GM21423 (cell line): Measurements from ENCODE around the gene FRA10AC1.

Experiments
- ATAC-seq: cut with Tn5 transposase; IDR thresholded peaks from one replicate; pipeline ENCODE4 v1.9.1; 2021; ENCODE audit warnings: mild to moderate bottlenecking, moderate library complexity; ENCODE audit not compliant: unreplicated experiment

Gene FRA10AC1, protein sequence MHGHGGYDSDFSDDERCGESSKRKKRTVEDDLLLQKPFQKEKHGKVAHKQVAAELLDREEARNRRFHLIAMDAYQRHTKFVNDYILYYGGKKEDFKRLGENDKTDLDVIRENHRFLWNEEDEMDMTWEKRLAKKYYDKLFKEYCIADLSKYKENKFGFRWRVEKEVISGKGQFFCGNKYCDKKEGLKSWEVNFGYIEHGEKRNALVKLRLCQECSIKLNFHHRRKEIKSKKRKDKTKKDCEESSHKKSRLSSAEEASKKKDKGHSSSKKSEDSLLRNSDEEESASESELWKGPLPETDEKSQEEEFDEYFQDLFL

DNA sequence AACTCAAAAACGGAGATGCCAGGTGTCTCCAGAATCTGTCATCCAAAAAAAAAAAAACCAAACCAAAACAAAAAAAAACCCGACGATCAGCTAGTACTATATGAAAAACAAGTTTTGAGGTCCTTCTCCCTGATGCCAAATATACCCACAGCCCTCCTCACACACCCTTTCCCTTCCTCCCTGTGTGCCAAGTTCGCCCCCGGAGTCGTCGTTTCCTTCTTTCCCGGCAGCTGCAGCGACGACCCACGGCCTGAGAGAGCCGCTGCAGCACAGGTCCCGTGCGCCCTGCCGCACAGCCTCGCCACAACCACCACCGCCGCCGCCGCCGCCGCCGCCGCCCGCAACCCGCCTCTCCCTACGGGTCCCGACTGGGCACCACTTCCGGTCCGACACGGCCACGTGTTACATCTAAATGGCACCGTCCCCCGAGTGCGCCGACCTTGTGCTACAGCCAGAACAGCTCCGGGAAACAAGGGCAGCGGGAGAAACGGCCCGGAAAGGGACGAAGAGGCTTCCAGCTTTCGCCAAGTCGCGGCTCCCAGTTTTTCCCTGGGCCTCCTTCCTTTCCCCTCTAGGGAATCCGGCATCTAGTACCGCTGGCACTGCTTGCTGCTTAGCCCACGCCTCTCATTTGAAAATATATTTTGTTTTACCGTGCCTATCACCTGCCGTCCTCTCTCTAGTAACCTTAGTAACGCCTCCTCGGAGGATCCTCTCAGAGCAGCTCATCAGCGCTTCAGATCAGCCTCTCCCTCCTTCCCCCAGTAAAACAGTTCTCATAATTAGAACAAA is at the start of gene FRA10AC1:
FRA10AC1 (minus strand) TSS at position 383 of the 792 bp plus-strand sequence. CDS start 2,486 bp downstream, outside the sequence.
- peak; percentile 89 for ATAC-seq

DNA sequence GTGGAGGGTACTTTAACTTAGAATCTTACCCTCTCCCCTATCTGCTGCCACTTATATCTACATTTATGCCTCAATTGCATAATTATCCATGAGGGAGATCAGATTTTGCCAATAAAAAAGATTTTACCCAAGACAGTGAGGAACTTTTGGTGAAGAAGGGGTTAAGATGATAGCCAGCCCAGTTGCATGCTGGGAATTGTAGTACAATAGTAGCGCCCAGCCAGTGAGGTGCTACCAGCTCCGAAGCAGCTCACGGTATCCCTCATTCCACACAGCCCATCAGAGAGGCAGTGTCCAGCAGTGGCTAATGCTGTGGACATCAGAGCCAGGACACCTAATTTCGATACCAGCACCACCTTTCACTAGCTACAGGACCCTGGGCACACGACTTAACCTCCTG is 49.4 kb upstream of the FRA10AC1 start:
- no peak for ATAC-seq

DNA sequence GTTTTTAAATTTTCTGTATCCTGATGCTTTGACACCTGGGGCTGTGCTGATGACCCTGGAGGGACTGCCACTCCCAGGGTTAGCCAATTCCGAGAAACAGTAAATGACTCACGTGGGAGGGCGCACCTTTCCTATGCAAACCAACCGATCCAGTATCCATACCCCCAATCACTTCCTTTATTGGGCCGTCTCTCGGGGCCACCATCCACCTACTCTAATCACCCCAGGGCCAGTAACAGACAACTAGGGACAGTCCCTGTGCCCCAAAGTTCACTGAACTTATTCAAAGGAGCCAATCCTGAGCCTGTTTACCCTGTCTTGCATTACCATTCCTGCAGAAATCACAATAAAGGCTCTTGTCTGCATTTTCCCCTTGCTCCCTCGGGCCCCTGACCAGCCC is 48.7 kb upstream of the FRA10AC1 start:
- ATAC-seq, result no peak

DNA sequence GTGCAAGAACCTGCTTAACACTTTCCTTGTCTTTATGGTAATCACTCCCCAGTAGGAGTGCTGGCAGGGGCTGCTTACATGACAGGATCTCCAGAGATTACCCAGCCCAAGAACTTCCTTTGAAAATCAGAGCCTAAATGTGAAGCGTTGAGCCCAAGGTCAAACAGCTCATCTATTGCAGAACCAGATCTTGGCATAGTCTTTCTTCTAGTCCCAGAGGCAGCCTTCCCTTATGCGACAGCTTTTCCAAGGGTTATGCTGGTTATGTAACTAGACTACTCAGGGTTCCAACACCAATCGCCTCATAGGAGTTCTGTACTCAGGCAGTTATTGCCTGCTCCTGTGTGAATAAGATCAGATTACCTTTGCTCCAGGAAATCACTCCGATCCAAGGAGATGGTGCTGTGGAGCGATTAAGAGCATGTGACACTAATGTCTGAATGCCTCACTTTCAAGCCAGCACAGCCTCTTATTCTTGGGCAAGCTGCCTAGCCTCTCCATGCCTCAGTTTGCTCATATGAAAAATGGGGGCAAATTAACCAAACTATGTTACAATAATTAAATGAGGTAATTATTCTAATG is 46.9 kb upstream of the FRA10AC1 start:
- no peak for ATAC-seq

DNA sequence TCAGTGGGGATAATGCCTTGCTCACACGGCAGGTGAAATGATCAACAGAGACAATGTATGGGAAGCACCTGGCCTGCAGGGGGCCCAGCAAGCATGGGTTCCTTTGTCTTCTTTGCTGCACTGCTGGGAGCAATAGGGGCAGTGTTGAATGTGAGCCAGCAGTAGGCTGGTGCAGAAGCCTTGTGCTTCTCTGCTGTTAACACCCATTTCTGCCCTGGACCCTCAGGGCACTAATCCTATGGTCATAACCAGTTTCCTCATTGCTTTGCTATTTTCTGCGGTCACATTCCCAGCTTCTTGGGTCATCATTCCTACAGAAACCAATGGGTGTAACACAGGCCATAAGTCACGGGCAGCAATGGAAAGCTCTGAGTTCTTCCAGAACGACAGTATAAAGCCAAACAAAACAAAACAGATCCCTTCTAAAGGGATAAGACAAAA is 44.5 kb upstream of the FRA10AC1 start:
- ATAC-seq, result no peak

DNA sequence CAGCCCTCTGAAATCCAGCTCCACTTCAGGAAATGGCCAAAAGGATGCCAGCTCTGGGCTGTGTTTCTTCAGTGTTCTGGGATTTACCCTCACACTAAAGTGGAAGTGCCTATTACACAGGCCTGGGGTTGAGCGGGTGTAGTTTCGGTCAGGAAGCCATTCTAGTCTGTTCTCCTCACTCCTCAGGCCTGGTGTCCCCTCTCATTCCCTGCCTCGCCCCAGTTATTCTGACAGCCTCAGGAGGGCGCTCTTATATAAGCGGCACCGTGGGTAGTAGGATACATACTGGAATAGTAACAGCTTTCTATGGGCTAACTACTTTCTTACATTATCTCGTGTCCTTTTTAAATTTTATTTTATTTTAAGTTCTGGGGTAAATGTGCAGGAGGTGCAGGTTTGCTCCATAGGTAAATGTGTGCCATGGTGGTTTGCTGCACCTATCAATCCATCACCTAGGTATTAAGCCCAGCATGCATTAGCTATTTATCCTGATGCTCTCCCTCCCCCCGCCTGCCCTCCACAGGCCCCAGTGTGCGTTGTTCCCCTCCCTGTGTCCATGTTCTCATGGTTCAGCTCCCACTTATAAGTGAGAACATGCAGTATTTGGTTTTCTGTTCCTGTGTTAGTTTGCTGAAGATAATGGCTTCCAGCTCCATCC is 43.1 kb upstream of the FRA10AC1 start:
- ATAC-seq, result no peak

DNA sequence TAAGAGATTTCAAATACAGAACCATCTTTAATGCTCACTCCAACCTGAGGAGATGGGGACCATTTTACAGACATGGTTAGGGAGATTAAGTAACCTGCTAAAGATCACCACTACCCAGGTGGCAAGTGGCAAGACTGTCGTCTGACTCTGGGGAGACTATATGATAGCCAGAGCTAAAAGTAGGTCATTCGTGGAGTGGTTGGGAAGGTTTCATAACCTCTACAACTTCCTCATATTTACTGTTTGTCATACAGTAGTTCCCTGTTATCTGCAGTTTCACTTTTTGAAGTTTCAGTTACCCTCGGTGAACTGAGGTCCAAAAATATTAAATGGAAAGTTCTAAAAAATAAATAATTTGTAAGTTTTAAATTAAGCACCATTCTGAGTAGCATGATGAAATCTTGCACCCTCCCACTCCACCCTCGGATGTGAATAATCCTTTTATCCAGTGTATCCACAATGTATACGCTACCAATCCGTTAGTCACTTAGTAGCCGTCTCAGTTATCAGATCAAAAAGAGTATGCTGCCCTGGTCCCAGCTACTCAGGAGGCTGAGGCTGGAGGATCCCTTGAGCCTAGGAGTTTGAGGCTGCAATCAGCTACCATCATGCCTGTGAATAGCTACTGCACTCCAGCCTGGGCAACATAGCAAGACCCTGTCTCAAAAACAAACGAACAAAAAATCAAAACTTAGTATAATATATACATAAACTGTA is 40.4 kb upstream of the FRA10AC1 start:
- ATAC-seq, result peak; percentile 90

DNA sequence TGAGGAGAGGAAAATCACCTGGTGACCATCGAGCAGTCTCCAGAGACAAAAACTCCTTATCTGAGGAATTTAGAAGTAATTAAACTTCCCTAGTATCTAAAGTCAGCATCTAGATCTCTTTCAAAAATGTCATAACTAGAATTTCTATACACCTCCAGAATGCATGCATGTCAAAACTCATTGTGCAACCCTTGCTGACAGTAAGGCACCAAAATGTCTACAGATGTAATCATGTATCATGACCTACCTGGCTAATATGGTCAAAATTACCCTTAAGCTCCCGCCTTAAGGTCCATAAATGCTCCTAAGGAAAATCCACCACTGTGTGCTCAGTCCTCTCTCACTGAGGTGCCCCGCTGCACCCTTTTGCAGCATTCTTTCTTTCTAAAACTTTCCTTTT is 39.0 kb upstream of the FRA10AC1 start:
- no peak for ATAC-seq

DNA sequence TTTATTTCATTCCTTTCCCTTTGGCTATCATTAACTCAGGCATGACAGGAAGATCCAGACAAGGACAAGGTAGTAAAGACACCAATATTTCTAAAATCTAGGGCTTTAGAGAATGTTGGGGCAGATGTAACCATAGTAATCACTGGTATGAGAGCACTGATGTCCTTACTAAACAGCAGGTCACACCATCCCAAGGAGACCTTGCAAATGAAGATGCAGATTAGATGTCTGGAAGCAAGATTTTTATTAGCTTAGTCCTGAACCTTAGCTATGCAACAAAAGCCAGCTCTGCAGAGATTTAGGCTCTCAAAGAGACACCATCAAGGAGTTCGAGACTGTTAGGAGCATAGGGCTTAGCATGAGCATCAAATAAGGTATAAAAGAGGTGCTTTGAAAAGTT is 23.6 kb upstream of the FRA10AC1 start:
- ATAC-seq, result no peak

DNA sequence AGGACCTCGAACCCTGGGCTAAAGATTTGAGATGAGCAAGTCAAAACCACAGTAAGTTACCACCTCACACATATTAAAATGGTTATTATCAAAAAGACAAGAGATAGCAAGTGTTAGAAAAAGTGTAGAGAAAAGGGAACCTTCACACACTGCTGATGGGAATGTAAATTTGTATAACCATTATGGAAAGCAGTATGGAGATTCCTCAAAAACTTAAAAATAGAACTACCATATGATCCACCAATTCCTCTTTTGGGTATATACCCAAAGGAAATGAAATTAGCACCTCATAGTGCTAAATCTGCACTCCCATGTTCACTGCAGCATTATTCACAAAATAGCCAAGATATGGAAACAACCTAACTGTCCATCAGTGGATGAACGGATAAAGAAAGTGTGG is 20.8 kb upstream of the FRA10AC1 start:
- no peak for ATAC-seq

DNA sequence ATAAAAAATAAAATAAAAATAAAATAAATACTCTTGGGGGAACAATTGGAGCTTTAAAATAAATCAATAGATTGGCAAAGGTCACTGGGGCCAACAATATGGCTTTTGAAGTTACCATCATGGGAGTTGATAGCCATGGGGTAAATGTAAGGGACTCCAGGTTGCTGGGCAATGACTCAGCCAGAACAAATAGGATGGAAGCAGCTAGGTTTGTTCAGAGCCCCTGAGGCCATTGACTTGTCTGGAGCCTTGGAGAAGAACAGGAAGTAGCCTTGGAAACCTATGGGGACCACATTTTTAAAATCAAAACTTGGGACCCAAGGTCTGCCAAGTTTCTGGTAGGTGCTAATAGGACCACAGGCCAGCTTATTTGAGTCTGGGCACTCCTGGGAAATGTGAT is 20.2 kb upstream of the FRA10AC1 start:
- ATAC-seq, result no peak

DNA sequence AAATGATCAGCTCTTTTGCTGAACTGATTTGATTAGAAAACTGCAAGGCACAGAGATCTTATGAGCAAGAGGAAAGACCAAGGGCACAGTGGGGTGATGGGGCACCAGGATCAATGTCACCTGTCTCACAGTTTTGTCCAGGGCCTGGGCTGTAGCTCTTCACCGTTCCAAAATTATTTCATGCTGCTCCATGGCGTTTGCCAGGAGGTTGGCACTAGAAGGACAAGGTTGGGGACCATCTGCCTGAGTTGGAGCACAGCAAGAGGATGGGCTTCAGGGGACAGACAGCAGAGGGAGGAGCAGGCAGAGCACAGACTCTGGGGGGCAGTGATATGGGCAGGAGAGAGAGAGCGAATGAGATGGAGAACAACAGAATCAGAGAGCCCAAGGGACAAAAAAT is 17.5 kb upstream of the FRA10AC1 start:
- ATAC-seq, result no peak

DNA sequence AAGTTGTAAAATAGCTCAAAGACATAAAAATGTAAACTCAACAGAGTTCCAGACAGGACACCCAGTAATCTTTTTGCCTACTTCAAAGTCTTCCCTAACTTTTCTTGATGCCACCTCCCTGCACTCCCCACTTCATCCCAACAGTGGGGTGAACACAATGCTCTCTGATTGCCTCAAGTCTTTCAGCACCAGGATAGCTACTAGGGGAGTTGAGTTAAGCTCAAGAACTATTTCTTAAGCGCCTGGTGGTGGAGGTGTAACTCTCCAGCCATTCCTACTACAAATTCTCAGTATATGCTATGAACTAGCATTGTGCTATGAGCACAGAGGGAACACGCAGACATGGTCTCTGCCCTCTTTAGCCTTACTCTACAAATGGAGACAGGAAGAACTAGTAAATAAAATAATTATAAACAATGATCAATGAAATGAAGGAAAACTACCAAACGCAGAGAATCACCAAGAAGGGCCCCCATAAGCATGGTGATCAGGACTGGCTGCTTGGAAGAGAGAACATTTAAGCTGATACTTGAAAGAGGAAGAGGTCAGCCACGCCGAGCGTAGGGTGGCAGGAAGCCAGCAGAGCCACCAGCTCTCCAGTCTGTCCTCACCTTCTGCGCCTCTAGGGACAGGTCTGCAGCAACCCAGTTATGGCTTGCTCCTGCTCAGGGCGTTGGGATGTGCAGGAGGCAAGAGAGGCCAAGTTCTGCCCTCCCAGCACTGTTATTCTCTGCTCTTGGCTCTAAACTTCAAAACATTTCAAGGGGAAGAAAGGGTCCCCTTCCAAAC is 16.7 kb upstream of the FRA10AC1 start:
- peak; percentile 52 for ATAC-seq

DNA sequence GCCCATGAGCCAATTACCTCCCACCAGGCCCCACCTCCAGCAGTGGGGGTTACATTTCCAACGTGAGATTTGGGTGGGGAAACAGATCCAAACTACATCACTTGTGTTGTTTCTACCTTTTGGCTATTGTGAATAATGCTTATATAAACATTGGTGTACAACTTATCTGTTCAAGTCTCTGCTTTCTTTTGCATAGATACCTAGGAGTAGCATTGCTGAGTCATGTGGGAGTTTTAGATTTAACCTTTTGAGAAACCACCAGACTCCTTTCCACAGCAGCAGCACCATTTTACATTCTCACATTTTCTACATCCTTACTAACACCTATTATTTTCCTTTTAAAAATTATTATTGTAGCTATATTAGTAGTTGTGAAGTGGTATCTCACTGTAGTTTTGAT is 14.4 kb upstream of the FRA10AC1 start:
- ATAC-seq, result no peak

DNA sequence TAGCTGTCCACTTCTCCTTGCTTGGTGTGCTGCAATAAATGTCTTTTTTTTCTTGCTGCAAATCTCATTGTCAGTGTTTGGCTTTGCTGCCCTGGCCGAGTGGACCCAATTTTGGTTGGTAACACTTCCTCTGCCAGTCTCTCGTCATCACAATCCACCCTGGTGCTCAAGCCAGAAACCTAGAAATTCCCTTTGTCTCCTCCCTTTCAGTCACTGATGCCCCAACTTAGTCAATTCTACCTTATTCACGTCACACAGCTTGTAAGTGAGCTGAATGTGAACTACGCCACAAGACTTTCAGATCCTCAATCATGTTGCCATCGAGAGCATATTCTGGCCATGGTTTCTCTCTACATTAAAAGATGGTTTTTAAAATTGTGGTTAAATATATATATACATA is 13.0 kb upstream of the FRA10AC1 start:
- ATAC-seq, result peak; percentile 91

DNA sequence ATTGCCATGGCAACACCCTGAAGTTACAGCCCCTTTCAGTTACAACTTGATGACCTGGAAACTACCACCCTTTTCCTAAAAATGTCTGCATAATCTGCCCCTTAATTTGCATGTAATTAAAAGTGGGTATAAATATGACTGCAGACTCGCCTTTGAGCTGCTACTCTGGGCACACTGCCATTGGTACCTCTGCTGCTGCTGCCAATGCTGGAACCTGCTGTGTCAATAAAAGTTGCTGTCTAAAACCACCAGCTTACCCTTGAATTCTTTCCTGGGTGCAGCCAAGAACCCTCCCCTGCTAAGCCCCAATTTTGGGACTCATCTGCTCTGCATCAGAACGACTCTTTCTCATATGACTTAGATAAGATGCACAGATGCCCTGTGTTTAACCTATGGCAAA is 10.2 kb upstream of the FRA10AC1 start:
- ATAC-seq, result no peak

DNA sequence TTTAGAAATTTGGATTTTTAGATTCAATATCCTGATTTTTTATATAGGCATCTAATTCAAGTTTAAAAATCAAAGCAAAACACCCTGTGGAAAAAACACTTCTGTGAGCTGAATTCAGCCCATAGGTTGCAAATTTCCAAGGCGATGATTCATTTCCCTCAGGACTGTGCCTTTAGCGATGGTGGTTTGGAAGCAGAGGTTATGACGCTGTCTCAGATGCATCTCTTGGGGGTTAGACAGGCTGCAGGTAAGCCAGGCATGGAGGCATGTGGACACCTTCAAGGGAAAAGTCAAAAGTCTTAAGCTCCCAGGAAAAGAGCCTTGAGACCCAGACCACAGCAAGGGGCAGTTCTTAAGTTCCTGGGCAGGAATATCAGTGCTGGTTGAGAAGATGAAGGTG is 9.5 kb upstream of the FRA10AC1 start:
- ATAC-seq, result no peak

DNA sequence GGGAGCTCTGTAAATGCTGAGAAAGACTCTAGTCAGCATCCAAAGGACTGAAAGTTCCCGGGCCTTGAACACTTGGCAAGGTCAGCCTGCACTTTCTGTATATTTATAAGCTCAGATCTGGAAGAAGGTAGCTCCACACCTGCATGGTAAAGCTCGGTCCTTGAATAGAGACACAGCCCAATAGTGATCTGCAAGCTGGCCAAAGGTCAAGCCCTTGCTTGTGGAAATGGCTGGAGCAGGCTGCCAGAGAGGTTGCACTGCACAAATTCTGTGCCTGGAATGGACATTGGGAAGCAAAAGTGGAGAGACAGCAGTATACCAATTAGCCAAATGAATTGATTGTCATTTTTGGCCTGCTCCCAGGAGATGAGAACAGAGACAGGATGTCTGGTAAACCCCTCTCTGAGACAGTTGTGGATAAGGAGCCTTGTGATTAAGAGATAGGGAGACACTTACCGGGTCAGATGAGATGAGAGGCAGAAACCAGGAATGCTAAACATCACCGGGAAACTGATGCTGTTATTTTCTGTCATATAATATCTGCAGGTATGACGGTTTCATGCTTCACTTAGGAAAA is 8.0 kb upstream of the FRA10AC1 start:
- no peak for ATAC-seq

DNA sequence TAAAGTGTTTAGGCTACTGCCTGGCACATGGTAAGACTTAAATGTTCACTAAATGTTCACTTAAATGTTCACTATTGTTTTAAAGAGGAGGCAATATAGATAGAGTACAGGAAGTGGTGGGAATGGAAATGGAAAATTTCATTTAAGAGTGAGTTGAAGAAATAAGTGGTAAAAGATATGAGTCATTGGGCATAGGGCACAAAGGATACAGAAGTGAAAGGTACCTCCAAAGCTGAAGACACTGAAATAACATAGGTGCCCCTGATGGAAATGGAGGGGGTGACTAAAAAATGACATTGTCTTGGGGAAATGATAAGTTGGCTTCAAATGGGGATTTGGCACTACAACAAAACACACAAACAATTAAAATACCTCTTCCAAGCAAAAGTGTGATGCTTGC is 5.2 kb upstream of the FRA10AC1 start:
- ATAC-seq, result no peak

DNA sequence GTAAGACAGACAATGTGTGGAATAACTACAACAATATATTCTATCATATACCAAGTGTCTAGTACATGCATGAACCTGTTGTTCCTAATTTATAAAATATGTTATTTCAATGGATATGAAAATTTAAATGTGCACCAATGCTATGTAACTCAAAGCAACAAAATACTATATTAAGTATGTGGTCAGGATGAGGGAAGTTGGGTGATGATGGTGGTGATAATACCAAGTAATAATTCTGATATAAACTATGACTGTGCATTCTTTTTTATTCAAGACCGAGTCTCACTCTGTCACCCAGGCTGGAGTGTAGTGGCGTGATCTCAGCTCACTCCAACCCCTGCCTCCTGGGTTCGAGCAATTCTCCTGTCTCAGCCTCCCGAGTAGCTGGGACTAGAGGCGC is 2.1 kb upstream of the FRA10AC1 start:
- no peak for ATAC-seq
